K562 (cell line): ENCODE data around the gene CPSF2. TPM values are rescaled to one million over a fixed set of nuclear protein-coding genes. Genes with fewer than 3 reads are reported as not detected.
A peak's percentile ranks its signal among the peaks of the same experiment; 100 is the strongest.

Source experiments
- ATF2 ChIP-seq: sonication (generic); formaldehyde crosslinking; IDR thresholded peaks from 2 replicates; pipeline ENCODE4 v1.8.1; 2022; ENCODE audit warnings: missing genetic modification reagents
- ATF7 ChIP-seq: fragments of 450-650 bp; IDR thresholded peaks from 2 replicates; pipeline ENCODE4 v1.7.1; 2014; ENCODE audit warnings: mild to moderate bottlenecking, moderate library complexity
- BCL6 ChIP-seq: fragments of 250-450 bp; sonication (Bioruptor Pico); IDR thresholded peaks from 2 replicates; pipeline ENCODE4 v1.4.0; 2020
- CREBBP ChIP-seq: IDR thresholded peaks from one replicate; pipeline ENCODE4 v1.6.1; 2012; ENCODE audit warnings: low read depth, mild to moderate bottlenecking, control low read depth, inconsistent platforms, low read length
- DPF2 ChIP-seq: fragments of 450-650 bp; IDR thresholded peaks from 2 replicates; pipeline ENCODE4 v1.6.1; 2016
- E4F1 ChIP-seq: fragments of 250-450 bp; sonication (Bioruptor Pico); IDR thresholded peaks from 2 replicates; pipeline ENCODE4 v1.5.0; 2021; ENCODE audit warnings: mild to moderate bottlenecking, borderline replicate concordance
- ESRRA ChIP-seq: fragments of 450-650 bp; IDR thresholded peaks from 2 replicates; pipeline ENCODE4 v1.6.1; 2014; ENCODE audit warnings: low read depth, mild to moderate bottlenecking, moderate library complexity, borderline replicate concordance
- FOXK1 ChIP-seq: sonication (generic); formaldehyde crosslinking; IDR thresholded peaks from 2 replicates; pipeline ENCODE4 v1.8.0; 2022; ENCODE audit warnings: missing genetic modification reagents, mild to moderate bottlenecking, borderline replicate concordance
- HDAC1 ChIP-seq, 2 experiments: fragments of 450-650 bp; IDR thresholded peaks; 2 replicates each; pipeline ENCODE4 v1.6.1; 2016 to 2017; ENCODE audit warnings: inconsistent platforms in 1 of 2, mild to moderate bottlenecking in 1 of 2, moderate library complexity in 1 of 2
- IFI16 ChIP-seq: fragments of 250-450 bp; sonication (Bioruptor Pico); IDR thresholded peaks from 2 replicates; pipeline ENCODE4 v2.1.2; 2022; ENCODE audit warnings: mild to moderate bottlenecking, inconsistent platforms
- KDM1A ChIP-seq, 2 experiments: fragments of 450-650 bp; IDR thresholded peaks; 2 replicates each; pipeline ENCODE4 v1.6.1; 2016; ENCODE audit warnings: mild to moderate bottlenecking in 2 of 2
- MTA1 ChIP-seq: fragments of 450-650 bp; IDR thresholded peaks from 2 replicates; pipeline ENCODE4 v1.6.1; 2017; ENCODE audit warnings: borderline replicate concordance
- NR2C1 ChIP-seq, 2 experiments: fragments of 450-650 bp; IDR thresholded peaks; 2 replicates each; pipeline ENCODE4 v1.6.1; 2017; ENCODE audit warnings: mild to moderate bottlenecking in 2 of 2, antibody characterized with exemption in 1 of 2, inconsistent platforms in 1 of 2, missing compliant biosample characterization in 1 of 2, missing genetic modification characterization in 1 of 2
- PRPF4 ChIP-seq: fragments of 200-400 bp; formaldehyde crosslinking; IDR thresholded peaks from one replicate; pipeline ENCODE4 v1.6.1; 2017; ENCODE audit warnings: low read length, low read depth, mild to moderate bottlenecking; ENCODE audit not compliant: insufficient read depth, poor library complexity, severe bottlenecking
- RAD51 ChIP-seq: fragments of 450-650 bp; IDR thresholded peaks from 2 replicates; pipeline ENCODE4 v1.7.1; 2016; ENCODE audit warnings: low read depth, mild to moderate bottlenecking, borderline replicate concordance
- RUNX1 ChIP-seq: sonication (generic); IDR thresholded peaks from 2 replicates; pipeline ENCODE4 v1.6.1; 2016; ENCODE audit warnings: antibody characterized with exemption, low read depth
- SOX6 ChIP-seq: fragments of 450-650 bp; IDR thresholded peaks from 2 replicates; pipeline ENCODE4 v1.6.1; 2014; ENCODE audit warnings: mild to moderate bottlenecking
- SP2 ChIP-seq: IDR thresholded peaks from 2 replicates; pipeline ENCODE4 v1.6.1; 2011; ENCODE audit warnings: mild to moderate bottlenecking, low read depth, low read length, moderate library complexity; ENCODE audit not compliant: poor library complexity, severe bottlenecking; ENCODE audit errors: extremely low read depth
- THAP12 ChIP-seq: fragments of 250-450 bp; sonication (Bioruptor Pico); IDR thresholded peaks from 2 replicates; pipeline ENCODE4 v1.9.0; 2021; ENCODE audit warnings: mild to moderate bottlenecking, inconsistent platforms
- WHSC1 ChIP-seq: IDR thresholded peaks from one replicate; pipeline ENCODE4 v1.6.1; 2012; ENCODE audit warnings: low read length, control low read depth, inconsistent platforms
- ZNF282 ChIP-seq: sonication (generic); formaldehyde crosslinking; IDR thresholded peaks from 2 replicates; pipeline ENCODE4 v1.8.1; 2023; ENCODE audit warnings: missing genetic modification reagents
- ZNF696 ChIP-seq: fragments of 250-450 bp; sonication (Bioruptor Pico); conservative IDR thresholded peaks from 2 replicates; pipeline ENCODE4 v1.4.0; 2020; ENCODE audit warnings: mild to moderate bottlenecking, moderate library complexity
- ZNF764 ChIP-seq: fragments of 250-450 bp; sonication (Bioruptor Pico); IDR thresholded peaks from 2 replicates; pipeline ENCODE4 v1.4.0; 2020; ENCODE audit warnings: low read depth, mild to moderate bottlenecking, moderate library complexity
- polyA plus RNA-seq, 8 experiments: library from polyadenylated mRNA; depleted of rRNA in 4 of 8; stranded (reverse) in 5 of 8; unstranded in 3 of 8; fragments of >200 nt; fragmentation: Nextera tagmentation in 2 of 8; fragmentation: Illumina TruSeq in 1 of 8; extraction: Ambion mirVana in 2 of 8; extraction: Trizol in 1 of 8; gene quantifications; 2 replicates each; pipeline versions ENCODE4 v1.2.1 to v1.2.3, GENCODE V29; 2011 to 2014; ENCODE audit warnings: inconsistent platforms in 1 of 8, missing spikeins in 1 of 8
- total RNA-seq, 7 experiments: library from RNA; depleted of rRNA in 6 of 7; stranded (reverse); fragments of >200 nt in 6 of 7; fragmentation: Illumina TruSeq in 2 of 7; extraction: Trizol in 2 of 7; gene quantifications; 2 replicates each; pipeline versions ENCODE4 v1.2.1 to v1.2.3, GENCODE V29; 2011 to 2021; ENCODE audit warnings: low replicate concordance in 1 of 7
- TF ChIP-seq, protein P1 (sequence below): fragments of 250-450 bp; sonication (Bioruptor Pico); IDR thresholded peaks from 2 replicates; pipeline ENCODE4 v1.8.0; 2021; ENCODE audit warnings: moderate library complexity, mild to moderate bottlenecking, inconsistent platforms

Gene CPSF2
- total and polyA plus RNA-seq, 9 of the 15 experiments (the other 6 are each of a cell fraction or from before 2014, with no cell fraction given) = 20.8 to 71.3 (median 49.0) TPM

- TF ChIP-seq E4F1 (CRISPR knock-in tag) = no peak
- TF ChIP-seq ZNF282 (CRISPR knock-in tag) = no peak
- TF ChIP-seq THAP12 = no peak
- TF ChIP-seq FOXK1 (CRISPR knock-in tag) = no peak
- TF ChIP-seq ESRRA = peak; percentile 59
- no peak for TF ChIP-seq DPF2
- no peak for TF ChIP-seq RUNX1
- no peak for TF ChIP-seq MTA1
- no peak for TF ChIP-seq ZNF764 (CRISPR knock-in tag)
- TF ChIP-seq, protein P1, sequence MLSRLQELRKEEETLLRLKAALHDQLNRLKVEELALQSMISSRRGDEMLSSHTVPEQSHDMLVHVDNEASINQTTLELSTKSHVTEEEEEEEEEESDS (CRISPR knock-in tag) = no peak
- TF ChIP-seq BCL6 (CRISPR knock-in tag) = no peak
- TF ChIP-seq IFI16 (CRISPR knock-in tag) = no peak
- TF ChIP-seq SOX6 = no peak
- TF ChIP-seq NR2C1 (IDR thresholded peaks at IDR 0.05) = peak; percentile 90
- TF ChIP-seq NR2C1 (tag; IDR thresholded peaks at IDR 0.05) = peak; percentile 86
- TF ChIP-seq WHSC1 = no peak
- no peak for TF ChIP-seq ATF2 (CRISPR knock-in tag)
- TF ChIP-seq KDM1A (IDR thresholded peaks at IDR 0.05) = no peak
- TF ChIP-seq HDAC1 (IDR thresholded peaks at IDR 0.05) = no peak
- TF ChIP-seq CREBBP = no peak
- TF ChIP-seq ZNF696 (CRISPR knock-in tag) = no peak
- TF ChIP-seq SP2 = no peak
- no peak for TF ChIP-seq PRPF4
- peak; percentile 100 for TF ChIP-seq ATF7
- TF ChIP-seq RAD51 = no peak
Observed at GRCh38 chr14:92121670-92122350, at the start of gene CPSF2, which contains the start of gene NDUFB1 (continued).
